HepG2 (cell line): ENCODE data around the gene ZMYND8. TPM values are rescaled to one million over a fixed set of nuclear protein-coding genes. Genes with fewer than 3 reads are reported as not detected.

Experiments
- ATAC-seq: fragments of 200-7000 bp; cut with Tn5 transposase; 3 replicates; pipeline ENCODE4 v1.9.1; 2020; ENCODE audit warnings: mild to moderate bottlenecking, moderate library complexity
- BruUV-seq: library from RNA; stranded (reverse); fragments of 400-500 nt; replicated peaks from 2 replicates; lab custom pipeline; 2021; lab: Mats Ljungman, UMichigan
- CTCF ChIA-PET: fragments of 300-600 bp; formaldehyde crosslinking; extraction: SDS; loops from one replicate; lab custom pipeline; 2021; ENCODE audit warnings: low total read pairs, inconsistent platforms, low intra/inter-chr PET ratio; lab: Yijun Ruan, JAX
- POLR2A ChIA-PET: fragments of 350-600 bp; sonication (Branson Sonifier 250); formaldehyde crosslinking; loops from one replicate; lab custom pipeline; 2020; ENCODE audit warnings: antibody characterized with exemption, inconsistent platforms; lab: Yijun Ruan, JAX
- DNase-seq: peaks from one replicate; pipeline ENCODE4 v3.0.0-alpha.2; 2015; ENCODE audit warnings: low spot score
- FAIRE-seq: peaks from 3 replicates; lab custom pipeline; 2011; peaks lifted over from hg19 to GRCh38; lab: Jason Lieb, UNC
- H2AFZ ChIP-seq: one replicate; pipeline ENCODE4 v1.6.1; 2011; ENCODE audit warnings: low read length, inconsistent platforms
- H3K27ac ChIP-seq: fragments of 300-600 bp; 3 replicates; pipeline ENCODE4 v1.8.0; 2011; ENCODE audit warnings: mixed run types, mild to moderate bottlenecking, mixed read lengths, low read length, inconsistent platforms; ENCODE audit not compliant: insufficient read depth; ENCODE audit errors: extremely low read length
- H3K27me3 ChIP-seq, 2 experiments: fragments of 200-600 bp in 1 of 2; 2 replicates in 1 of 2; 3 replicates in 1 of 2; pipeline versions ENCODE4 v1.6.0 to v1.8.0; 2011; ENCODE audit warnings: low read length in 2 of 2, mild to moderate bottlenecking in 2 of 2, moderate library complexity in 2 of 2, inconsistent platforms in 1 of 2; ENCODE audit not compliant: insufficient read depth in 2 of 2, control insufficient read depth in 1 of 2
- H3K36me3 ChIP-seq, 2 experiments: fragments of 200-600 bp in 1 of 2; replicated peaks in 1 of 2; 2 replicates in 1 of 2; 3 replicates in 1 of 2; pipeline versions ENCODE4 v1.5.1 to v1.8.0; 2011; ENCODE audit warnings: low read length in 2 of 2, inconsistent platforms in 1 of 2; ENCODE audit not compliant: insufficient read depth in 2 of 2, control insufficient read depth in 1 of 2
- H3K4me1 ChIP-seq: 2 replicates; pipeline ENCODE4 v1.5.1; 2012; ENCODE audit warnings: low read length, inconsistent platforms; ENCODE audit not compliant: insufficient read depth
- H3K4me2 ChIP-seq: 2 replicates; pipeline ENCODE4 v1.6.0; 2011; ENCODE audit warnings: low read depth, low read length, inconsistent platforms
- H3K4me3 ChIP-seq, 3 experiments: fragments of 200-600 bp in 1 of 3; sonication (generic), shearing (Covaris generic) in 1 of 3; replicated peaks in 1 of 3; 2 replicates each; pipeline ENCODE4 v1.5.1; 2011 to 2016; ENCODE audit warnings: low read length in 3 of 3, inconsistent platforms in 2 of 3, low read depth in 2 of 3, mild to moderate bottlenecking in 2 of 3, control low read depth in 1 of 3, mixed read lengths in 1 of 3; ENCODE audit not compliant: insufficient read depth in 1 of 3
- H3K79me2 ChIP-seq: one replicate; pipeline ENCODE4 v1.6.1; 2011; ENCODE audit warnings: low read length, inconsistent platforms; ENCODE audit not compliant: insufficient read depth
- H3K9ac ChIP-seq: 2 replicates; pipeline ENCODE4 v1.6.0; 2011; ENCODE audit warnings: mild to moderate bottlenecking, low read depth, low read length, inconsistent platforms; ENCODE audit not compliant: insufficient read depth
- H3K9me3 ChIP-seq: 2 replicates; pipeline ENCODE4 v1.5.1; 2012; ENCODE audit warnings: mild to moderate bottlenecking, low read length
- H4K20me1 ChIP-seq: 2 replicates; pipeline ENCODE4 v1.6.0; 2011; ENCODE audit warnings: inconsistent platforms, mild to moderate bottlenecking, low read length, moderate library complexity; ENCODE audit not compliant: insufficient read depth
- BRF2 ChIP-seq: sonication (generic); formaldehyde crosslinking; IDR thresholded peaks from 2 replicates; pipeline ENCODE4 v1.8.1; 2022; ENCODE audit warnings: mild to moderate bottlenecking, missing genetic modification reagents
- HNRNPK ChIP-seq: fragments of 200-400 bp; formaldehyde crosslinking; IDR thresholded peaks from 2 replicates; pipeline ENCODE4 v1.6.1; 2018; ENCODE audit warnings: low read length, low read depth, moderate library complexity, mild to moderate bottlenecking; ENCODE audit not compliant: poor library complexity, severe bottlenecking
- IRF1 ChIP-seq: sonication (generic); formaldehyde crosslinking; IDR thresholded peaks from 2 replicates; pipeline ENCODE4 v1.4.0; 2020; ENCODE audit warnings: low read depth, mild to moderate bottlenecking, missing genetic modification reagents
- PCBP1 ChIP-seq: fragments of 200-400 bp; formaldehyde crosslinking; IDR thresholded peaks from 2 replicates; pipeline ENCODE4 v1.6.1; 2017; ENCODE audit warnings: mild to moderate bottlenecking, low read depth, low read length, borderline replicate concordance
- POLR2AphosphoS2 ChIP-seq: IDR thresholded peaks from 2 replicates; pipeline ENCODE4 v1.6.1; 2011; ENCODE audit warnings: low read depth, low read length, improper control_type of control experiment
- WIZ ChIP-seq: sonication (generic); formaldehyde crosslinking; IDR thresholded peaks from 2 replicates; pipeline ENCODE4 v1.5.1; 2020; ENCODE audit warnings: mild to moderate bottlenecking, missing genetic modification reagents
- ZBTB25 ChIP-seq: IDR thresholded peaks from 2 replicates; pipeline ENCODE4 v1.6.1; 2018; ENCODE audit warnings: missing genetic modification reagents
- ZFAT ChIP-seq: sonication (generic); formaldehyde crosslinking; conservative IDR thresholded peaks from 2 replicates; pipeline ENCODE4 v1.8.1; 2023; ENCODE audit warnings: missing genetic modification reagents, inconsistent platforms
- ZFP36 ChIP-seq: fragments of 150-350 bp; IDR thresholded peaks from 2 replicates; pipeline ENCODE4 v1.6.1; 2018; ENCODE audit warnings: borderline replicate concordance, low read length, low read depth; ENCODE audit not compliant: partially characterized antibody
- ZNF225 ChIP-seq: sonication (generic); formaldehyde crosslinking; IDR thresholded peaks from 2 replicates; pipeline ENCODE4 v1.4.0; 2020; ENCODE audit warnings: mild to moderate bottlenecking, missing genetic modification reagents
- ZNF256 ChIP-seq: sonication (generic); formaldehyde crosslinking; conservative IDR thresholded peaks from 2 replicates; pipeline ENCODE4 v1.4.0; 2020; ENCODE audit warnings: missing genetic modification reagents
- ZNF264 ChIP-seq: sonication (generic); formaldehyde crosslinking; IDR thresholded peaks from 2 replicates; pipeline ENCODE4 v1.4.0; 2020; ENCODE audit warnings: missing genetic modification reagents
- ZNF530 ChIP-seq: sonication (generic); formaldehyde crosslinking; IDR thresholded peaks from 2 replicates; pipeline ENCODE4 v1.5.0; 2020; ENCODE audit warnings: low read depth, mild to moderate bottlenecking, missing genetic modification reagents
- ZNF644 ChIP-seq: IDR thresholded peaks from 2 replicates; pipeline ENCODE4 v1.6.1; 2016; ENCODE audit warnings: low read depth
- ZNF83 ChIP-seq: sonication (generic); formaldehyde crosslinking; IDR thresholded peaks from 2 replicates; pipeline ENCODE4 v1.4.0; 2020; ENCODE audit warnings: missing genetic modification reagents, mild to moderate bottlenecking, borderline replicate concordance
- WGBS: methylation state at CpG from one replicate; pipeline ENCODE4 v1.1.6; 2017; ENCODE audit warnings: low lambda C conversion rate; 5-methylcytosine and 5-hydroxymethylcytosine counted together
- in situ Hi-C: cut with HindIII; loops from 2 replicates; pipeline ENCODE4 v1.10.0; 2017; ENCODE audit warnings: low pct_unique_long_range_greater_than_20kb; ENCODE audit not compliant: extremely low pct_ligation_motif_present
- intact Hi-C: fragments of 100-400 bp; cut with micrococcal nuclease; formaldehyde crosslinking; loops from one replicate; pipeline ENCODE4 v1.10.0; 2022; ENCODE audit not compliant: unreplicated experiment
- polyA plus RNA-seq, 8 experiments: library from polyadenylated mRNA; depleted of rRNA in 3 of 8; stranded (reverse) in 7 of 8; unstranded in 1 of 8; fragments of >200 nt; fragmentation: Illumina TruSeq in 4 of 8; extraction: Trizol in 4 of 8; gene quantifications; 2 replicates each; pipeline versions ENCODE4 v1.2.1 to v1.2.3, GENCODE V29; 2011 to 2016; ENCODE audit warnings: low read depth in 4 of 8, missing spikeins in 1 of 8, mixed read lengths in 1 of 8; ENCODE audit not compliant: insufficient read depth in 1 of 8
- total RNA-seq, 5 experiments: library from RNA; depleted of rRNA; stranded (reverse); fragments of >200 nt; fragmentation: Illumina TruSeq; extraction: Trizol; gene quantifications; 2 replicates each; pipeline ENCODE4 v1.2.3, GENCODE V29; 2016; ENCODE audit warnings: low read depth in 1 of 5

Gene ZMYND8
- total and polyA plus RNA-seq, 2 of the 13 experiments (the other 11 are each of a cell fraction or from before 2014, with no cell fraction given) = 53.9 to 84.7 TPM

GRCh38 chr20:47227119-47227518 lies 129.4 kb downstream of the ZMYND8 start:
- in situ Hi-C loops (no loop called here), intact Hi-C loops (no loop called here)
- ATAC-seq (no peak), DNase-seq (no peak), FAIRE-seq (no peak)
- TF ChIP-seq ZNF530 (CRISPR knock-in tag) = 0 out of 2 replicates have a peak, but pooled peaks have one; percentile 22
- no peak for TF ChIP-seq ZFP36
- TF ChIP-seq IRF1 (CRISPR knock-in tag) = no peak
- H4K20me1 ChIP-seq = peaks cover 30% of the 10 kb centered on the region; the same call in 1 of the 2 replicates
- no peak overlapping the region for H3K4me3 ChIP-seq
- H3K4me2 ChIP-seq = no peak overlapping the region
- H3K79me2 ChIP-seq = peaks cover 7% of the 10 kb centered on the region
- no peak overlapping the region for H3K27ac ChIP-seq
- WGBS = 96% methylated on average over 7 of the region's 7 CpGs
- H3K9ac ChIP-seq = no peak overlapping the region
- no TSS peak for BruUV-seq
- ChIA-PET CTCF (no interaction called here), POLR2A (no interaction called here)
- H3K4me1 ChIP-seq = peaks cover 25% of the 10 kb centered on the region
- H3K9me3 ChIP-seq = no peaks in the 10 kb centered on the region
- no peak overlapping the region for H2AFZ ChIP-seq
- H3K36me3 ChIP-seq = peaks cover 60 to 89% of the 10 kb centered on the region in 2 experiments
- H3K27me3 ChIP-seq = no peaks in the 10 kb centered on the region

GRCh38 chr20:47225458-47225857 lies 131.0 kb downstream of the ZMYND8 start:
- Histone ChIP-seq H3K36me3 (peaks cover 62 to 88% of the 10 kb centered on the region in 2 experiments), H2AFZ (no peak overlapping the region), H3K4me1 (peaks cover 25% of the 10 kb centered on the region), H3K27me3 (no peaks in the 10 kb centered on the region), H3K4me3 (no peak overlapping the region), H3K9me3 (no peaks in the 10 kb centered on the region), H4K20me1 (peaks cover 18% of the 10 kb centered on the region; the same call in 1 of the 2 replicates), H3K4me2 (no peak overlapping the region), H3K27ac (no peak overlapping the region), H3K9ac (no peak overlapping the region), H3K79me2 (peaks cover 3% of the 10 kb centered on the region)
- no TSS peak for BruUV-seq
- DNase-seq (no peak), ATAC-seq (no peak), FAIRE-seq (no peak)
- in situ Hi-C loops = no loop called here
- POLR2A ChIA-PET = no interaction called here
- intact Hi-C loops = no loop called here
- WGBS = 100% methylated on average over 1 of the region's 1 CpG
- CTCF ChIA-PET = no interaction called here
- TF ChIP-seq WIZ (no peak), ZNF264 (no peak), ZBTB25 (CRISPR knock-in tag) (no peak), POLR2AphosphoS2 (no peak), ZNF256 (CRISPR knock-in tag) (no peak), PCBP1 (peak; percentile 92; the same call in 1 of the 2 replicates), BRF2 (CRISPR knock-in tag) (no peak), ZNF225 (no peak), ZFAT (CRISPR knock-in tag) (no peak), HNRNPK (peak; percentile 97), ZNF83 (CRISPR knock-in tag) (no peak), ZNF644 (CRISPR knock-in tag) (no peak)
